Suppressor macrophage treated with lipopolysaccharide for 4 hours (primary cell): ENCODE measurements around the gene RPS27L.
"Not testable (repeated sequence)": the region's sequence is repeated elsewhere in the genome, so short reads cannot be mapped to it uniquely, and the experiment has no call there.

Experiments used
- DNase-seq: peaks from one replicate; pipeline ENCODE4 v3.0.0-alpha.2; 2020

RPS27L gene

GRCh38 chr15:63135281-63135680 is 22.0 kb downstream of the RPS27L start:
- DNase-seq = no peak

- DNase-seq = no peak
Measured at GRCh38 chr15:63134245-63134985, 22.9 kb downstream of the RPS27L start.

GRCh38 chr15:63133786-63134185 is 23.5 kb downstream of the RPS27L start:
- no peak for DNase-seq

GRCh38 chr15:63126726-63127125 is 30.6 kb downstream of the RPS27L start:
- no peak for DNase-seq

- DNase-seq = no peak
Measured at GRCh38 chr15:63124506-63124905, 32.8 kb downstream of the RPS27L start.

GRCh38 chr15:63122002-63122875 is 35.0 kb downstream of the RPS27L start:
- DNase-seq = peak; percentile 98

- peak; percentile 95 for DNase-seq
Measured at GRCh38 chr15:63121382-63122001, 35.8 kb downstream of the RPS27L start, which contains the start of gene LACTB. Gene LACTB (plus strand): TSS chr15:63121861. CDS start chr15:63121872, 11 bp downstream.

- no peak for DNase-seq
Measured at GRCh38 chr15:63118854-63119253, 38.4 kb downstream of the RPS27L start.

GRCh38 chr15:63114465-63114864 is 42.8 kb downstream of the RPS27L start:
- no peak for DNase-seq

- no peak for DNase-seq
Measured at GRCh38 chr15:63112871-63113270, 44.4 kb downstream of the RPS27L start.

GRCh38 chr15:63111481-63111880 is 45.8 kb downstream of the RPS27L start:
- DNase-seq = no peak

- DNase-seq = no peak
Measured at GRCh38 chr15:63110428-63111026, 46.8 kb downstream of the RPS27L start.

GRCh38 chr15:63109920-63110319 is 47.4 kb downstream of the RPS27L start:
- DNase-seq = no peak

GRCh38 chr15:63109498-63109897 is 47.8 kb downstream of the RPS27L start:
- no peak for DNase-seq

- DNase-seq = no peak
Measured at GRCh38 chr15:63107895-63108546, 49.3 kb downstream of the RPS27L start.

GRCh38 chr15:63105354-63105753 is 51.9 kb downstream of the RPS27L start:
- DNase-seq = not testable (repeated sequence)

GRCh38 chr15:63104727-63105126 is 52.5 kb downstream of the RPS27L start:
- peak; percentile 58 for DNase-seq

- DNase-seq = no peak
Measured at GRCh38 chr15:63103416-63103815, 53.9 kb downstream of the RPS27L start.

GRCh38 chr15:63099581-63099980 is 57.7 kb downstream of the RPS27L start:
- DNase-seq = not testable (repeated sequence)

GRCh38 chr15:63098901-63099300 is 58.4 kb downstream of the RPS27L start:
- not testable (repeated sequence) for DNase-seq
